AG08395 (cell line): ENCODE measurements around the gene SIGLEC1.

Source experiments
- DNase-seq: peaks from one replicate; pipeline ENCODE4 v3.0.0; 2012; ENCODE audit warnings: mixed read lengths, low spot score

SIGLEC1 gene

DNA sequence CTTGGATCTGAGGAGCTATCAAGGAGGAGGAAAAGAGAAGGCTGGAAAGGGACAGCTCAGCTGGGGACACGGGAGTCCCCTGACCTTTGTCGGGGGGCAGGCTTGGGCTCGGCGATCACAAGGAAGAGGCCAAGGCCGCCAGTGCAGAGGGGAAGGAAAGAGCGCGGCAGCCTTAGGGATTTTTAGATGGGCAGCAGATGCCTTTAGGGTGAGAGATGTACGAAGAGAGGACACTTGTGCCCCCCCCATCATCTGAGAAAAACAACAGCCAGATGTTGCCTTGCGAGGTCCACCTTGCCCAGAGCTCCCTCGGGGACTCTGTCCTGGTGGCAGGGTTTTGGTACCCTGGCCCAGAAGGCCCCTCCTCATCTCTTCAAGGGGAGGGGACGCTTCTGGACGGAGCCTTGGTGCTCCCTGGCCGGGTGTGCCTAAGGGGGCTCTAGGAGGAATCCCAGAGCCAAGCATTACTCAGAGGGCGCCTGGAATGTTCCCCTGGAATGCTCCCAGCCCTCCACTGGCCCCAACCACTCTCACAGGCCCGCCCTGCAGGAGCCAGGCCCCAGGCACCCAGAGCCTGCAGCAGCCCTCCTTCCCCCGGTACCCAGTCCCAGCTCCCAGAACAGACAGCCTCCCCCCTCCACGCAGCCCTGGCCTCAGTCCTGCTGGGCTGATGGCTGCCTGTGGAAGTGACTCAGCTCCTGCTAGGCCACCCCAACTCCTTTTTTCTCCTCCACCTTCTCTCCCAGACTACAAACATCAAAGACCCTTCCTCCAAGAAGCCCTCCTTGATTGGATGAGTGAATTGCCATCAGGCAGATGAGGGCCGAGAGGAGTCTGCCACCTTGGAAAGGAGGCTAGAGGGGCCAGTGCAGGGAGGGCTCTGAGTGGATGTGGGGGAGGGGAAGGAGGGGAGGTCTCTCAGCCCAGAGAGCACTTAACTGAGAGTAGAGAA is 32.4 kb downstream of the SIGLEC1 start:
- DNase-seq: peak; percentile 92

DNA sequence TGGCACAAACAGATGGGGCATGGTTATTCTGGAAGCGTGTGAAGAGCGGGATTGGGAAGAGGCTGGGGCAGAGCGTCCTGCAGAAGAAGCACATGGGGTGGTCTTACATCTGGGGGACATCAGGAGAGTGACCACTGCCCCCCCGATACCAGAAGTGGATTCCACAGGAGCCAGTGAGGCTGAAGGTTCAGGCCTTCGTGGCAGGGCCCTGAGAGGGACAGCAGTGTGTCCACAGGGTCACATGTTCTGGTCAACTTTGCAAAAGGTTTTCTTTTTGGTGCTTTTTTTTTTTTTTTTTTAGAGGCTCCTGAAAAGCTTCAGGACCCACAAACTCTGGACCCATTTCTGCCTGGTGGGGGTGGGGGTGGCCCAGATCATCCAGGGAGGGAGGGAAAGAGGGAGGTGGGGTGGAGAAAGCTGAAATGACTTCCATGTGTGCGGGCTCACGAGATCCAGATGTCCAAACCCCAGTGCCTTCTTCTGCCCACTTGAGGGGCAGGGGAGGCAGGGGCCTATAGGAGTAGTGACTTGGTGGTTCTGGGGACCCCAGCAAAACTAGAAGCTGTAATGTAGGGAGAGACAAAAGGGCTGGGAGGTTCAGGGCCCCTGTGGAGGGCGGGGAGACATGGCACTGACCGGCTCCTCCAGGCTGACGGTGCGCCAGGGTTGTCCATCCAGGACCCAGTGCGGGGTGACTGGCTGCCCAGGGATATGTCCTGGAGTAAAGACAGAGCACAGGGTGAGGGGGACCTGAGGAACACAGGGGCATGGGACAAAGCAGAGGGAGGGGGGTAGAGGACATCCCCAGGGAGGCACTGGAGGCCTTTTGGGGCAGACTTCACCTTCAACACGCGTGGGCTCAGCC is 33.3 kb downstream of the SIGLEC1 start:
- peak; percentile 59 for DNase-seq

DNA sequence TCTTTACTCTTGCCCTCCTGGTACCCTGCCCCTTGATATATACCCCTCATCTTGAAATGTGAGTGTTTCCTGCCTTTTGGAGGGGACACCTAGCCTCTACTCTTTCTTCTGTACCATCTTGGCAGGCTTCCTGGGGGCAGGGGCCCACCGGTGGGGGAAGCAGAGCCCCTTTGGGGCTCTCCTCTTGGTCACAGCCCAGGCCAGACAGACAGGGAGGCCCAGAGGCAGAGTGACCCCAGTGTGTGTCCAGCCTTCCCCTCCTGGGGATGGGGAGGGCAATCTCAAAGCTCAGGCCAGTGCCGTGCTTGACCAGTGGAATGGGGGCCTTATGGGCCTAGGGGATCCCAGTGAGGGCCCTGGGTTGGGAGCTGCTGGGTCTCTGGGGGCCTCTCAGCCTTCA is 34.2 kb downstream of the SIGLEC1 start:
- DNase-seq: no peak

DNA sequence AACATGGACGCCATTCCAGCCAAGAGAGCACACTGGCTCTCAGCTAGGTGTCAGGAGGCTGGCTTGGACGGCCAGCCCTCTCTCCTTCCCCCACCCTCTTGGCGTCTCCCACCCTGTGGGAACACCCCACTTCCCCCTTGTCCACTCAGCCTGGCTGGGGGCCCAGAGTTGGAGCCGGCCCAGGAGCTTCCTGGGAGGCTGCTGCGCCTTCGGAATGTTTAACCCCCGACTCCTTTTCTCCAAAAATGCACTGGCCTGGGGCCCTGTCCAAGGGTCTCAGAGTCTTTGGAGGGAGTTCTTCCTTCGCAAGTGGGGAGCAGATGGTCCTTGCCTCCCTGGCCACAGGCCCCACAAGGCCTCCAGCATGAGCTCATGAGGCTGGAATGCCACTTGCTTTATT is 34.7 kb downstream of the SIGLEC1 start:
- DNase-seq: peak; percentile 32

DNA sequence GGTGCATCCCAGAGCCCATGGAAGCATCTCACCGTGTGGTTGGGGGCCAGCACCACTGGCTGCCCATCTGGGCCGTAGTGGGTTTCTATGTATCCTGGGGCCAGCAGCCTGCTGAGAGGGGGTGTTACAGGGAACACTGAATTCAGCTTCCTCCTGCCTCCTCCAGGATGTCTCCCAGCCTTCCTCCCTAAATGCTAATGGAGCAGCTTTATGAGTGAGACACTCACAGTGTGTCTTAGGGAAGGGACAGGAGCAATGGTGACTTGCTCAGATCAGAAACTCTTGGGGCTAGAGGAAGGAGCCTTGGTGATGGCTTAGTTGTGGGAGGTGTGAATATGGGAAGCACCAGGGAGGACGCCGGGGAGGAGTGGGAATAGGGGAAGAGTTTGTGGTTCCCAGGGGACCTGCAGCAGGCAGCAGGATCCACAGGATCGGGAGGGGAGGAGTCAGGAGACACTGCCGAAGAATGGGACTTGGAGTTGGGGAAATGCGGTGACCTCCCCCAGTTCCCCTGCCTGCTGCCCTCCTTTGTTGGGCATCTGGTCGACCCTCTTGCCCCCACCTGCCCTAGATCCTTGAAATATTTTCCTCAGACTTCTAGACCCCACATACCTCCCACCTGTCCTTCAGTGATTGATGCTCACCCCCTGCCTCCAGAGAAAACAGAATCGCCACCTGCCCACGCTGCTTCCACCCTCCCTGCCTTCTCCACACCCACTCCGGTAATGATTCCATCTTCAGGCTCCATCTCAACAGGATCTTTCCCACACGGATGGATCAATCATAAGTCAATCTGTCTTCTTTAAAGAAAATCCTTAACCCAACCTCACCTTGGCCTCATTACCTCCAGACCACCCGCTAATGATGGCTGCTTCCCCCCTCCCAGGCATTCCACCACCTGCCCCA is 37.2 kb downstream of the SIGLEC1 start:
- DNase-seq: no peak

DNA sequence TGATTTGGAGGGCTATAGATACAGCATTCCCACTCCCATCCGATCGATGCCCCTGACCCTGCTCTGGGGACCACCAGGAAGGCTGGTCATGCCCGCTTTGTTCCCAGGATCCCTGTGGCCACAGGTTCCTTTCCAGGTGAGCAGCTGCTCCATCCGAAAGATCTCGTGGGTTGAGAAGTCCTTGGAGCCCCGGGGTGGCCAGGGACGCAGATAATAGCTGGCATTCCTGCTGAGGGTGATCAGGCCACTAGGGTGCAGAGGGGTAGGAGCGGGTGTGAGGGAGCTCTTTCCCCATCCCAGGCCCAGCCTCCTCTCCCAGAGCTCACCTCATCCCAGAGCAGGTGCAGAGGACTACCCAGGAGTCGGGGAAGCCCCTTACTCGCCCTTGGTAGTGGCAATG is 38.0 kb downstream of the SIGLEC1 start:
- DNase-seq: no peak

DNA sequence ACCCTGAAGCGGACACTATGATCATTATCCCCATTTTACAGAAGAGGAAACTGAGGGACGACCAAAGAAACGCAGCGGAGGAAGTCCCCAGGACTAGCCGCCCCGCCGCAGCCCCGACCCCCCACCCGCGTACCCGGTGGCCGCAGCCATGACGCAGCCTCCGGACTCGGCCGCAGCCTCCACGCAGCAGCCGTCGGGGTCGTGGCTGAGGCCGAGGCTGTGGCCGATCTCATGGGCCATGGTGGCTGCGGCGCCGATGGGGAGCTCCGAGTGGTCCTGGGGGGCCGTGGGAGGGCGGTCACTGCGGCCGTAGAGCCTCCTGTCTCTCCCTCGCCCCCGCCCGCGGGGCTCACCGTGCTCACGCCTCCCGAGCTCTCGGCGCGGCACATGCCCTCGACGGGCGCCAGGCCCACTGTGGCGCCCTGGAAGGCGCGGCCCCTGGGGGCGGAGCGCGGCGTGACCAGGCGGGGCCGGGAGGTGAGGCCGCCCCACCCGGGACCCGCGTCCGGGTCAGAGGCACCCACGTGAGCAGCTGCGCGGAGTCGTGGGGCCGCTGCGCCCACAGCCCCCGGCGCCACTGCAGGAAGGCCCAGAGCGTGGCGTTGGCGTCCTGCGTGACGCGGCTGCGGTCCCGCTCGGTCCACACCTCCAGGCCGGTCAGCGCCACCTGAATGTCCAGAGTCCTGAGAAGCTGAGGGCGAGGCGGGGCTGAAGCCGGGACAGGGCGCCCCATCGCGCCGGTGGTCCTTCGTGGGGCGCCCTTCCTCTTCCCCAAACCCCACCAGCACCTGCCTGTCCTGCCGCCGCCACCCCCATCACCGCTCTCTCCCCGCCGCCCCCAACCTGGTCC is 39.0 kb downstream of the SIGLEC1 start:
- DNase-seq: no peak

DNA sequence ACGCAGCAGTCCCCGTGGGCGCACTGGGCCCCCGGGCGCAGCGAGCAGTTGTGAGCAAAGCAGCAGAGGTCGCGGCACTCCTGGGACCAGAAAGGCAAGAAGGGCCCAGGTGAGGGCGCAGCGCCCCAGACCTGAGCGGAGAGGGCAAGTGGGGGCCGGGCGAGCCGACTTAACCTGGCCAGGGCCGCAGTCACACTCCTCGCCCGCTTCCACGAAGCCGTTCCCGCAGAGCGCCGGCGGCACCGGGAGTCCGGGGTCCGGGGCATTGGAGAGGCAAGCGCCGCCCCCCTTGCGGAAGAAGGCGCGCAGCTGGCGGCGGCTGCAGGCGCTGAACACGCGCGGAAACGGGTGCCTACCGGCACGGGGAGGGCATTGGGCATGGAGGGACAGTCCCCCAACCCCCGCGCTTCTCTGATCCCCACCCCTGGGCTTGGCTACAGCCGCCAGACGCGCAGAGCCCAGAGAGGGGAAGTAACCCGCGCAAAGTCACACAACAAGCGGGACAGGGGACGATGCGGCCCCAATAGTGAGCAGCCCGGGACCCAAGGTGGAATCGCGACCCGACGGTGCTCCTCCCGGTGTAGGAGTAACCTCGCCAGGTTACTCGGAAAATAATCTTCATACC is 39.7 kb downstream of the SIGLEC1 start:
- no peak for DNase-seq

DNA sequence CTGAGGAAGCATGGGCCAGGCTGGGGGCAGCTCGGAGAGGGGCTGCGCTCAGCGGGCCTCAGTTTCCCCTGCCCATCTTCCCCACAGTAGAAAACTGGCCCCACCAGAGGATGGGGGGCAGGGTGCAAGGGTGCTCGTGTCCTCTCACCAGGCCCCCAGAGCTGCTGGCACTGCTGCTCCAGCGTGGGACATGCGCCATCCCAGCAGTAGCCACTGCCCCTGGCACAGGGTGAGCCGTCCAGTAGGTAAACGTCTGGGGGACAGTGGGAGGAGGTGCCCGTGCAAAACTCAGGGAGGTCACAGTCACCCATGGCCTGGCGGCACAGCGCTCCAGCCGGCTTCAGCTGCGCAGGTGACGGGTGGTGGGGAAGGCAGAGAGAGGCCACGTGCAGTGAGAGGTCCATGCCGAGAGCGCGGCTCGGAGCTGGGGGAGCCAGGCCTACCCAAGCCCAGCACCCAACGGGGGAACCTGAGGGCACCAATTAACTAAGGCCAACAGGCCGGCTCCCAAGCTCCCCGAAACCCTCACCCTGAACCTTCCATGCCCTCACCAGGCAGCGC is 40.3 kb downstream of the SIGLEC1 start:
- no peak for DNase-seq

DNA sequence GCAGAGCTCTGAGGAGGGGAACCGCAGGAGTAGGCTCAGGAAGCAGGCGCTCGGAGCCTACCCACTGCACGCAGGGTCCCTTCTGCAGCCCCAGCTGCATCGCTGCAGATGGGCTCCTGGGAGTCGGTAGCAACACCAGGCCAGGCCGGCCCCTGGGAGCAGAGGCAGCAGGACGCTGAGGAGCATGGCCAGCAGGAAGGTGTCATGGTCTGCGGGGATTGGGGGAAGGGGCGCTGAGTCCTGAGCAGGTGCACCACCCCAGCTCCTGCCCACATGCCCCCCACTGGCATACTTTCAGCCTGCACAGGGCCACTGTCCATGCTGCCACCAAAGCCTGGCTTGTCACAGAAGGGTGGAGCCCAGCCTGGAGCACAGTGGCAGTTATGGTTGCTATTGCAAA is 41.5 kb downstream of the SIGLEC1 start:
- DNase-seq: no peak

DNA sequence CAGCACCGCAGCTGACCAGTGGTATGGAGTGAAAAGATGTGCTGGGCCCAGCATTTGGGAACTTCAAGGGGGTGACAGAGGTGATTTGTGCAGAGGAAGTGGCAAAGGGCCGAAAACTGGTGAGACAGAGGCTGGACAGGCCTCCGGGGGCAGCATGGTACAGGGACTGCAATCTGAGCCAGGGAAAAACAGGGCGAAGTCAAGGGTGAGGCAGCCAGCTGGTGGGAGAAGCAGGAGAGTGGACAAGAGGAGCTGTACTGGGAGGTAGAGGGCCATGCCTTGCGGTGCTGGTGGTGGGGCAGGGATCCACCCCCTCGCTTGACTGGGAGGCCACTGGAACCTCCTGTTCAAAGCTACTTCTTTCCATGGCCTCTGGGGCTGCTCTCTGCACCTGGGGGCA is 41.9 kb downstream of the SIGLEC1 start:
- DNase-seq: no peak

DNA sequence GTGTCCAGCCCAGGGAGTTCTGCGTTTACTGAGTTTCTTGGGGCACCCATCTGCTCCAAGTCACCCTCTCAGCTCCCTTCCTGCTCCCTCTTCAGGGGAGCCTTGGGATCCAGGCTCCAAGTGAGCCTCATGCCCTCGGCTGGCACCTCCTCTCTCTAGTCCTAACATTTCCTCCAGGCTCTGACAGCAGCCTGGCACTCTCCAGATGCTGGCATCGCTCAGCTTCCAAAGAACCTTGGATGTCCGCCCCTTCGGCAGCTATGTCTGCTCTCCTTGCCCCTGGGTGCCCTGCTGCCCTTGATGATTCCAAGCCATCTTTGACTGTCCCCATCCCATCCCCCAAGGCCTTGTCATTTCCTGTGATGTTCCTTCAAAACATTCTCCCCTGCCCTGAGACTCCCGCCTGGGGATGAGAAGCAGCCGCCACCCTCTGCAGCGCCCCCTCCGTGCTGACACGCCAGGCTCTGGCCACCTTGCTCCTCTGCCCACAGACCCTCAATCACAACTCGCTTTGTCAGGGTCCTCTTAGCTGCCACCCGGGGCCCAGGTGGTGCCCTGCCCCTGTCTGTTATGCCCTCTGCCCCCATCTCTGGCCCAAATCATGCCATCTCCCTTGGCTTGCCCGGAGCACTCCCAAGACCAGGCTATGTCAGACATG is 42.6 kb downstream of the SIGLEC1 start:
- no peak for DNase-seq

DNA sequence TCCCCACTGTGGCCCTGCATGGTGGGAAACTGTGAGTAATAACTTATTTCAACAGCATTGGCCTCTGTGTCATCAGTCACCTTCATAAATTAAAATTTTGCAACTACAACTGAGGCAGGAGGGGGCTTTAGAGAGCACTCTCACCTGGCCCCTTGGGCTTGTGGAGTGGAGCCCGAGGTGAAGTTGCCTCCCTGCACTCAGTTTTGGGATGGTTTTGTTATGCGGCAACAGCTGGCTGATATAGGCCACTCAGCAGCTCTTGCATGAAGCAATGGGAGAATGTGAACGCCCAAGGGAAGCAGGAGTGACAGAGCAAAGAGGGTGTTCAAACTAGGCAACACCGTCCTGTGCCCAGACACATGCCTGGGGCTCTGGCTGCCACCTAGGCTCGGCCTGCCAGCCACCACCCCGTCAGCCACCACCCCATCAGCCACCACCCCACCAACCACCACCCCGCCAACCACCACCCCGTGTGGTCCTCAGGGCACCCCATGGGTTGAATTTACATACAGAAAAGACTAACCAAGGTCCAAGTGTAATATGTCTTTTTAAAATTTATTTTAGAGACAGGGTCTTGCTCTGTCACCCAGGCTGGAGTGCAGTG is 44.9 kb downstream of the SIGLEC1 start:
- no peak for DNase-seq

DNA sequence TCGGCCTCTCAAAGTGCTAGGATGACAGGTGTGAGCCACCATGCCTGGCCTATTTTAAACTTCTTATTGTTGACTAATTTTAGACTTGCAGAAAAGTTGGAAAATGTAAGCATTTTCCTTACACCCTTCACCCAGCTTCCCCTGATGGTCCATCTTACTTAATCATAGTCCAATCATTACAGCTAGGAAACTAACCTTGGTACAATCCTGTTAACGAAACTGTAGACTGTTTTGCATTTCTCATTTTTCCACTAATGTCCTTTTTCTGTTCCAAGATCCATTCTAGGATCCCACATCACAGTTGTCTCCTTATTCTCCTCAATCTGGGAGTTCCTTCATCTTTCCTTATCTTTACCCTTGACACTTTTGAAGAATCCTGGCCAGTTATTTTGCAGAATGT is 48.5 kb downstream of the SIGLEC1 start:
- no peak for DNase-seq

DNA sequence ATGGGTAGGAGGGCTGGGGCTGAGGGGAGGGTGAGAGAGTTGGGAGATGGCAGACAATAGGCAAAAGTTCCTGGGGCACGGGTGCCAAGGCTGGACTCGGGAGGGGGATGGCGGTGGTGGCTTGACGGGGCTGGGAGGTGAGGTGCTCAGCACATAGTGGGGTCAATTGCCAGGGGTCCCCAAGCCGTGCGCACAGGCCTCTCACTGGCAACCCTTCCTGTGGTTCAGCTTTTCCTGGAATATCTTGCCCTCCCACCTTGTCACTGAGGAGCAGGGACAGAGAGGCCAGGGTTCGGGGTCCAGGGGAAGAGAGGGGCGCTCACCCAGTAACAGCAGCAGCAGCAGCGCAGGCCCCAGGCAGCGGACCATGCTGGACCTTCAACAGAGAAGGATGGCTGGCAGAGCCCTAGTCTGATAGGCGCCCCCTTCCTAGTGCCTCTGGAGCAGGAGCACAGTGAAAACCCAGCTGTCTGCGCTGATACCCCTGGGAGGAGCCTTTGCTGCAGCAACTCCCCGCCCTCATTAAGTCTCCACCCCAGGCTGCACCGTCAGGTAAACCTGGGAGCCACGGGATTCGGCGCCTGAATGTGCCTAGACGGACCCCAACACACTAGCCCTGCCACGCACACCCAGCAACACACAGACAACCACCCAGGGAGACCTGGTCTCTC is 49.2 kb downstream of the SIGLEC1 start, which contains the start of gene GFRA4:
Gene GFRA4 (minus strand): TSS at position 369 of the 671 bp plus-strand sequence. CDS start 0 bp downstream, at position 369.
- no peak for DNase-seq
